C4-2B (cell line): ENCODE data around the gene CNTN5.

ENCODE experiments used
- H3K27ac ChIP-seq: fragments of 450-650 bp; 2 replicates; pipeline ENCODE4 v1.5.1; 2017
- ZFX ChIP-seq: fragments of 450-650 bp; IDR thresholded peaks from 2 replicates; pipeline ENCODE4 v1.6.1; 2017
- TF ChIP-seq, protein P1 (sequence below): fragments of 450-650 bp; conservative IDR thresholded peaks from 2 replicates; pipeline ENCODE4 v1.5.1; 2017; ENCODE audit warnings: mild to moderate bottlenecking

CNTN5 gene

GRCh38 chr11:99519095-99519494 lies 498.3 kb downstream of the CNTN5 start:
- H3K27ac ChIP-seq = no peak overlapping the region
- TF ChIP-seq, protein P1, sequence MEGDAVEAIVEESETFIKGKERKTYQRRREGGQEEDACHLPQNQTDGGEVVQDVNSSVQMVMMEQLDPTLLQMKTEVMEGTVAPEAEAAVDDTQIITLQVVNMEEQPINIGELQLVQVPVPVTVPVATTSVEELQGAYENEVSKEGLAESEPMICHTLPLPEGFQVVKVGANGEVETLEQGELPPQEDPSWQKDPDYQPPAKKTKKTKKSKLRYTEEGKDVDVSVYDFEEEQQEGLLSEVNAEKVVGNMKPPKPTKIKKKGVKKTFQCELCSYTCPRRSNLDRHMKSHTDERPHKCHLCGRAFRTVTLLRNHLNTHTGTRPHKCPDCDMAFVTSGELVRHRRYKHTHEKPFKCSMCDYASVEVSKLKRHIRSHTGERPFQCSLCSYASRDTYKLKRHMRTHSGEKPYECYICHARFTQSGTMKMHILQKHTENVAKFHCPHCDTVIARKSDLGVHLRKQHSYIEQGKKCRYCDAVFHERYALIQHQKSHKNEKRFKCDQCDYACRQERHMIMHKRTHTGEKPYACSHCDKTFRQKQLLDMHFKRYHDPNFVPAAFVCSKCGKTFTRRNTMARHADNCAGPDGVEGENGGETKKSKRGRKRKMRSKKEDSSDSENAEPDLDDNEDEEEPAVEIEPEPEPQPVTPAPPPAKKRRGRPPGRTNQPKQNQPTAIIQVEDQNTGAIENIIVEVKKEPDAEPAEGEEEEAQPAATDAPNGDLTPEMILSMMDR = no peak
- no peak for TF ChIP-seq ZFX

- H3K27ac ChIP-seq = no peak overlapping the region
- TF ChIP-seq, protein P1 = no peak
- TF ChIP-seq ZFX = no peak
Measured at GRCh38 chr11:99522467-99523173, 501.9 kb downstream of the CNTN5 start.

- no peak overlapping the region for H3K27ac ChIP-seq
- TF ChIP-seq, protein P1 = no peak
- no peak for TF ChIP-seq ZFX
Measured at GRCh38 chr11:99531468-99531867, 510.7 kb downstream of the CNTN5 start.

GRCh38 chr11:99534812-99535211 lies 514.1 kb downstream of the CNTN5 start:
- no peak for TF ChIP-seq ZFX
- TF ChIP-seq, protein P1 = no peak
- H3K27ac ChIP-seq = no peak overlapping the region

GRCh38 chr11:99535406-99535805 lies 514.7 kb downstream of the CNTN5 start:
- no peak for TF ChIP-seq ZFX
- TF ChIP-seq, protein P1 = no peak
- H3K27ac ChIP-seq = no peak overlapping the region

DNA sequence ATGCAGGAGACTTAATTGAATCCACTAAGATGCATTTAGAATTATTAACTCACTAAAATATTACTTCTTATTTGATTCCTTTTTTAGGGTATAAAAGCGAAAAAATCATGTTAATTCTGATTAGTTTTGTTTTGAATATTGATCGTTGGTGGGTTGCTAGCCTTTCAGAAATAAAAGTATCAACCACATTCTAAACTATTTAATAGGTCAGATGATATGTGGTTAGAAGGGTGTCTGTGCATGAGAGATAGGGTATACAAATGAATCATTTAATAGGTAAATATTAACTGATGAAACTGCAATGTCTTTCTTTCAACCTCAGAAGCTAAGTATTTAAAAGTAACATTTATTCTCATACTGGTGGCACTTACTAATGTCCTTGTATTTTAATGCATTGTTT lies 515.1 kb downstream of the CNTN5 start:
- H3K27ac ChIP-seq = no peak overlapping the region
- TF ChIP-seq, protein P1 = no peak
- no peak for TF ChIP-seq ZFX

DNA sequence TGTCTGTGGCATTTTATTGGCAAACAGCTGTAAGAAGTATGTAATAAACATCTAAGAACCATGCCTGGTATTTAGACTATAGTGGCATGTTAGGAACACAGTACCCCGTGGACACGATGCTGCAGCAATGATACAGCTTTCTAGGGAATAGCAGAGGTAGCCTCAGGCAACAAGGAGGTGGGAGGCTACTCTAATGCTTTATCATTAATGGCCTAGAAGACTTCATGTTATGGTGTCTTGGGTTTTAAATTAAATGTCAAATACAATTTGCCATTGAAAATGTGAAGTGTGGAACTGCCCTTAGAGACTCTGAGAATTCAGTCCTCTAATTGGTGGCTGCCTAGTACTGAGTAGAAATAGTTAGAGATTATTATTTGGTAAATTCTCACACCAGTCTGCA lies 516.9 kb downstream of the CNTN5 start:
- TF ChIP-seq, protein P1 = no peak
- no peak for TF ChIP-seq ZFX
- H3K27ac ChIP-seq = no peak overlapping the region
